Neural cell (in vitro differentiated cells): Measurements from ENCODE around the gene DCPS.
A peak's percentile ranks its signal among the peaks of the same experiment; 100 is the strongest.

ENCODE experiments used
- CTCF ChIP-seq: fragments of 450-650 bp; IDR thresholded peaks from 2 replicates; pipeline ENCODE4 v1.5.1; 2014; ENCODE audit warnings: antibody characterized with exemption, mild to moderate bottlenecking, moderate library complexity; ENCODE audit not compliant: poor library complexity, severe bottlenecking
- EP300 ChIP-seq: fragments of 450-650 bp; conservative IDR thresholded peaks from 2 replicates; pipeline ENCODE4 v1.6.1; 2014; ENCODE audit warnings: antibody characterized with exemption, mild to moderate bottlenecking, moderate library complexity; ENCODE audit not compliant: poor library complexity, severe bottlenecking
- EZH2 ChIP-seq: fragments of 200-600, 300-800 bp; shearing (Covaris generic), sonication (generic); IDR thresholded peaks from 2 replicates; pipeline ENCODE4 v1.6.1; 2014; ENCODE audit warnings: antibody characterized with exemption, low read length, borderline replicate concordance, mild to moderate bottlenecking; ENCODE audit not compliant: insufficient read depth, poor library complexity, severe bottlenecking
- POLR2AphosphoS5 ChIP-seq: IDR thresholded peaks from 2 replicates; pipeline ENCODE4 v1.6.1; 2012
- TAF1 ChIP-seq: IDR thresholded peaks from 2 replicates; pipeline ENCODE4 v1.6.1; 2012; ENCODE audit warnings: low read depth
- TF ChIP-seq, protein P1 (sequence below): IDR thresholded peaks from 2 replicates; pipeline ENCODE4 v1.6.1; 2012; ENCODE audit warnings: borderline replicate concordance

DNA sequence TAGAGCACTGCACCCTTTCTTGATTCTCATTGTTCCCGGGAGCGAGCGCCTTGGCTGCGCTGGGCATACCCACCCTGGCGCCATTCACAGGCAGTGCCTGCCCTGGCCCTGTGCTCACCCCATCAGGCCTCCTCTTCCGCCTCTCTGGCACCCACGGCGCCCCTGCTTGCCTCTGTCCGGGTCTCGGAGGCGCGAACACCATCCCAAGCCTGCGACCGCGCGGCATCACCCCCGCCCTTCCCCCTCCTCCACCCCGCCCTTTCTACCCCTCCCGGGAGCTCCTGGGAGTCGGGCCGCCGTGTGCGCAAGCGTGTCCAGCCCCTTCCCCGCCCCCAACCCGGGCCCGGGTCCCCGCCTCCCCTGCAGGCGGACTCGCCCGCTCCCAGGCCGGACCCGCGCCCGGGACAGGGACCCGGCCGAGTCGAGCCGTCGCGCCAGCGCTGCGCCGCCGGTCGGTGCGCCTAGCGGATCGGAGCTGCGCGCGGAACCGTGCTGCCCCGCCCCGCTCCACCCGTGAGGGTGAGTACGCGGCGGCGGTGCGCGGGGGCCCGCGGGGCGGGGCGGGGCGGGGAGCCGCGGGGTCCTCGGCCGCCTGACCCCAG lies 51.6 kb downstream of the DCPS start, which contains the start of gene ST3GAL4:
- TF ChIP-seq CTCF (peak; percentile 14), POLR2AphosphoS5 (peak; percentile 89), TAF1 (no peak), EP300 (no peak), EZH2 (no peak)
- TF ChIP-seq, protein P1, sequence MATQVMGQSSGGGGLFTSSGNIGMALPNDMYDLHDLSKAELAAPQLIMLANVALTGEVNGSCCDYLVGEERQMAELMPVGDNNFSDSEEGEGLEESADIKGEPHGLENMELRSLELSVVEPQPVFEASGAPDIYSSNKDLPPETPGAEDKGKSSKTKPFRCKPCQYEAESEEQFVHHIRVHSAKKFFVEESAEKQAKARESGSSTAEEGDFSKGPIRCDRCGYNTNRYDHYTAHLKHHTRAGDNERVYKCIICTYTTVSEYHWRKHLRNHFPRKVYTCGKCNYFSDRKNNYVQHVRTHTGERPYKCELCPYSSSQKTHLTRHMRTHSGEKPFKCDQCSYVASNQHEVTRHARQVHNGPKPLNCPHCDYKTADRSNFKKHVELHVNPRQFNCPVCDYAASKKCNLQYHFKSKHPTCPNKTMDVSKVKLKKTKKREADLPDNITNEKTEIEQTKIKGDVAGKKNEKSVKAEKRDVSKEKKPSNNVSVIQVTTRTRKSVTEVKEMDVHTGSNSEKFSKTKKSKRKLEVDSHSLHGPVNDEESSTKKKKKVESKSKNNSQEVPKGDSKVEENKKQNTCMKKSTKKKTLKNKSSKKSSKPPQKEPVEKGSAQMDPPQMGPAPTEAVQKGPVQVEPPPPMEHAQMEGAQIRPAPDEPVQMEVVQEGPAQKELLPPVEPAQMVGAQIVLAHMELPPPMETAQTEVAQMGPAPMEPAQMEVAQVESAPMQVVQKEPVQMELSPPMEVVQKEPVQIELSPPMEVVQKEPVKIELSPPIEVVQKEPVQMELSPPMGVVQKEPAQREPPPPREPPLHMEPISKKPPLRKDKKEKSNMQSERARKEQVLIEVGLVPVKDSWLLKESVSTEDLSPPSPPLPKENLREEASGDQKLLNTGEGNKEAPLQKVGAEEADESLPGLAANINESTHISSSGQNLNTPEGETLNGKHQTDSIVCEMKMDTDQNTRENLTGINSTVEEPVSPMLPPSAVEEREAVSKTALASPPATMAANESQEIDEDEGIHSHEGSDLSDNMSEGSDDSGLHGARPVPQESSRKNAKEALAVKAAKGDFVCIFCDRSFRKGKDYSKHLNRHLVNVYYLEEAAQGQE, result peak; percentile 56
